ENCODE measurements around the gene RALGPS1.

DNA sequence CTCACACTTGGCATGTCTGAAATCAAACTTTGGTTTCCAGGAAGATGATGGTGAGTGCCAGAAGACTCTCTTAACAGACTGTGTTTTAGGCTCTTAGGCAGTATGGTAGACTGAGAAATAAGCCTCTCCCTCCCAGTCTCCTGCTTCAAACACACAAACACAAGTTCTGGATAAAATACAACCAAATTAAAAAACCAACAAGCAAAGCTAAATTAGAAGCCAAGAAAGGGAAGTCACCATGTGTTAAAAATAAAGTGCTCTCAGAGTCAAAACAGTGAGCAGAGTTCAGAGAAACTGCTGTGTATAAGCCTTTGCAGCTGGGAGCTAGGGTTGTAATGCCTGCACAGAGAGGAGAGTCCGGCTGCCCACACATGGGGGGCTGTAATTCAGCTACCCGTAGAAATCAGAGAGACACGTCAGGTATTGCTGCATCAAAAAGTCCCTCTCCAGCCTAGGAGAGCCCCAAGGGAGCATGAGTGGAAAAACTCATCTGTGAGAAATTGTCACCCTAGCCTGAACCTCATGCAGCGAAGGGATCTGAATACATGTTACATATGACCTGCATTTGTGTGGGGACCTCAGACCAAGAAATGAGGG lies 145.3 kb downstream of the RALGPS1 start:
- TF ChIP-seq CTCF (IDR thresholded peaks at IDR 0.05; ENCODE audit: low read depth, low read length, poor library complexity, severe bottlenecking) = no peak
- TF ChIP-seq EZH2phosphoT487 (IDR thresholded peaks at IDR 0.05; ENCODE audit: borderline replicate concordance, low read length) = no peak

Data from DOHH2 (cell line).